ENCODE measurements around the gene PDE3B. TPM values are rescaled to one million over a fixed set of nuclear protein-coding genes. Genes with fewer than 3 reads are reported as not detected.

PDE3B gene
- total RNA-seq, 1 experiment from 2014 or later: 6.7 TPM

DNA sequence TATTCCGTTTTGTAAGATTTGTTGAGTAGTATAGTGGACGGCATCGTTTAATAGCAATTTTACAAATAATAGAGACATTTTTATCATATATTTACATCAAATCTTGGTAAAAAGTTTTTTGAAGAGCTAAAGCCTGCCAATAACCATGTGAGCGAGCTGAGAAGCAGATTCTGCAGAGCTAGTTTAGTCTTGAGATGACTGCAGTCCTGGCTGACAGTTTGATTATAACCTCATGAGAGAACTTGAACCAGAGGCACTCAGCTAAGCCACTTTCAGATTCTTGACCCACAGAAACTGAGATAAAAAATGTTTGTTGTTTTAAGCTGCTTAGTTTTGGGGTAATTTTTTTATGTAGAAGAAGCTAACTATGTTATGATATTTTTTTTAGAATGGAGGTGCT lies 78.9 kb downstream of the PDE3B start:
- Histone ChIP-seq H3K9ac (ENCODE audit: low read length) (no peak overlapping the region), H4K20me1 (ENCODE audit: insufficient read depth) (no peaks in the 10 kb centered on the region), H2AFZ (ENCODE audit: low read depth, low read length, poor library complexity, severe bottlenecking) (no peak overlapping the region), H3K4me1 (ENCODE audit: control insufficient read depth in 1 of 2, insufficient read depth in 2 of 2, low read length in 2 of 2) (no peaks in the 10 kb centered on the region), H3K36me3 (ENCODE audit: control insufficient read depth in 1 of 2, insufficient read depth in 2 of 2, low read length in 2 of 2) (no peaks in the 10 kb centered on the region), H3K27ac (ENCODE audit: low read depth, low read length) (no peak overlapping the region), H3K9me2 (ENCODE audit: insufficient read depth) (no peaks in the 10 kb centered on the region), H3K4me2 (ENCODE audit: low read length) (no peak overlapping the region), H3K4me3 (replicated peaks in 1 of 2; ENCODE audit: low read depth in 1 of 2, low read length in 2 of 2) (no peak overlapping the region), H3K9me3 (ENCODE audit: control insufficient read depth in 1 of 2, insufficient read depth in 1 of 2, low read depth in 1 of 2, low read length in 2 of 2) (no peaks in the 10 kb centered on the region), H3K27me3 (ENCODE audit: insufficient read depth, low read length) (no peaks in the 10 kb centered on the region), H3K79me2 (ENCODE audit: insufficient read depth, low read length) (no peaks in the 10 kb centered on the region)
- intact Hi-C loops (cut with micrococcal nuclease): no loop called here
- POLR2A ChIA-PET: no interaction called here
- ATAC-seq (no peak), DNase-seq (ENCODE audit: low read depth, low spot score) (no peak)
- CTCF ChIA-PET: no interaction called here
- no TSS peak for BruUV-seq (replicated peaks)
- RAD21 ChIA-PET (ENCODE audit: low non-redundant PET in 1 of 2, low total read pairs in 2 of 2, uncharacterized antibody in 2 of 2, unreplicated experiment in 2 of 2): no interaction called here
- no peak for TF ChIP-seq EZH2 (IDR thresholded peaks at IDR 0.05)
- TF ChIP-seq JUND (IDR thresholded peaks at IDR 0.05): no peak
- no peak for TF ChIP-seq EGR1 (IDR thresholded peaks at IDR 0.05; ENCODE audit: low read depth)
- TF ChIP-seq, protein P1, sequence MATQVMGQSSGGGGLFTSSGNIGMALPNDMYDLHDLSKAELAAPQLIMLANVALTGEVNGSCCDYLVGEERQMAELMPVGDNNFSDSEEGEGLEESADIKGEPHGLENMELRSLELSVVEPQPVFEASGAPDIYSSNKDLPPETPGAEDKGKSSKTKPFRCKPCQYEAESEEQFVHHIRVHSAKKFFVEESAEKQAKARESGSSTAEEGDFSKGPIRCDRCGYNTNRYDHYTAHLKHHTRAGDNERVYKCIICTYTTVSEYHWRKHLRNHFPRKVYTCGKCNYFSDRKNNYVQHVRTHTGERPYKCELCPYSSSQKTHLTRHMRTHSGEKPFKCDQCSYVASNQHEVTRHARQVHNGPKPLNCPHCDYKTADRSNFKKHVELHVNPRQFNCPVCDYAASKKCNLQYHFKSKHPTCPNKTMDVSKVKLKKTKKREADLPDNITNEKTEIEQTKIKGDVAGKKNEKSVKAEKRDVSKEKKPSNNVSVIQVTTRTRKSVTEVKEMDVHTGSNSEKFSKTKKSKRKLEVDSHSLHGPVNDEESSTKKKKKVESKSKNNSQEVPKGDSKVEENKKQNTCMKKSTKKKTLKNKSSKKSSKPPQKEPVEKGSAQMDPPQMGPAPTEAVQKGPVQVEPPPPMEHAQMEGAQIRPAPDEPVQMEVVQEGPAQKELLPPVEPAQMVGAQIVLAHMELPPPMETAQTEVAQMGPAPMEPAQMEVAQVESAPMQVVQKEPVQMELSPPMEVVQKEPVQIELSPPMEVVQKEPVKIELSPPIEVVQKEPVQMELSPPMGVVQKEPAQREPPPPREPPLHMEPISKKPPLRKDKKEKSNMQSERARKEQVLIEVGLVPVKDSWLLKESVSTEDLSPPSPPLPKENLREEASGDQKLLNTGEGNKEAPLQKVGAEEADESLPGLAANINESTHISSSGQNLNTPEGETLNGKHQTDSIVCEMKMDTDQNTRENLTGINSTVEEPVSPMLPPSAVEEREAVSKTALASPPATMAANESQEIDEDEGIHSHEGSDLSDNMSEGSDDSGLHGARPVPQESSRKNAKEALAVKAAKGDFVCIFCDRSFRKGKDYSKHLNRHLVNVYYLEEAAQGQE (IDR thresholded peaks at IDR 0.05; ENCODE audit: low read depth): no peak
- TF ChIP-seq YY1 (IDR thresholded peaks at IDR 0.05; ENCODE audit: extremely low read depth, insufficient replicate concordance, low read depth, low read length): no peak
- TF ChIP-seq EZH2phosphoT487 (IDR thresholded peaks at IDR 0.05; ENCODE audit: borderline replicate concordance): no peak
- no peak for TF ChIP-seq CBX3 (IDR thresholded peaks at IDR 0.05; ENCODE audit: low read depth)
- TF ChIP-seq ZFX (IDR thresholded peaks at IDR 0.05): no peak
- no peak for TF ChIP-seq TCF7L2 (IDR thresholded peaks at IDR 0.05; ENCODE audit: borderline replicate concordance, extremely low read depth, insufficient read depth, insufficient read length)
- TF ChIP-seq, protein P2, sequence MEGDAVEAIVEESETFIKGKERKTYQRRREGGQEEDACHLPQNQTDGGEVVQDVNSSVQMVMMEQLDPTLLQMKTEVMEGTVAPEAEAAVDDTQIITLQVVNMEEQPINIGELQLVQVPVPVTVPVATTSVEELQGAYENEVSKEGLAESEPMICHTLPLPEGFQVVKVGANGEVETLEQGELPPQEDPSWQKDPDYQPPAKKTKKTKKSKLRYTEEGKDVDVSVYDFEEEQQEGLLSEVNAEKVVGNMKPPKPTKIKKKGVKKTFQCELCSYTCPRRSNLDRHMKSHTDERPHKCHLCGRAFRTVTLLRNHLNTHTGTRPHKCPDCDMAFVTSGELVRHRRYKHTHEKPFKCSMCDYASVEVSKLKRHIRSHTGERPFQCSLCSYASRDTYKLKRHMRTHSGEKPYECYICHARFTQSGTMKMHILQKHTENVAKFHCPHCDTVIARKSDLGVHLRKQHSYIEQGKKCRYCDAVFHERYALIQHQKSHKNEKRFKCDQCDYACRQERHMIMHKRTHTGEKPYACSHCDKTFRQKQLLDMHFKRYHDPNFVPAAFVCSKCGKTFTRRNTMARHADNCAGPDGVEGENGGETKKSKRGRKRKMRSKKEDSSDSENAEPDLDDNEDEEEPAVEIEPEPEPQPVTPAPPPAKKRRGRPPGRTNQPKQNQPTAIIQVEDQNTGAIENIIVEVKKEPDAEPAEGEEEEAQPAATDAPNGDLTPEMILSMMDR (IDR thresholded peaks at IDR 0.05 in 2 of 3, conservative IDR thresholded peaks at IDR 0.05 in 1 of 3; ENCODE audit: borderline replicate concordance in 1 of 3, insufficient read depth in 1 of 3, low read depth in 2 of 3, low read length in 2 of 3): no peak
- no peak for TF ChIP-seq CEBPB (IDR thresholded peaks at IDR 0.05; ENCODE audit: low read depth)
- no peak for TF ChIP-seq POLR2A (IDR thresholded peaks at IDR 0.05; ENCODE audit: borderline replicate concordance, extremely low read depth, insufficient read depth, insufficient read length)
- TF ChIP-seq, protein P3, sequence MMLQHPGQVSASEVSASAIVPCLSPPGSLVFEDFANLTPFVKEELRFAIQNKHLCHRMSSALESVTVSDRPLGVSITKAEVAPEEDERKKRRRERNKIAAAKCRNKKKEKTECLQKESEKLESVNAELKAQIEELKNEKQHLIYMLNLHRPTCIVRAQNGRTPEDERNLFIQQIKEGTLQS (IDR thresholded peaks at IDR 0.05): no peak
- TF ChIP-seq, protein P4, sequence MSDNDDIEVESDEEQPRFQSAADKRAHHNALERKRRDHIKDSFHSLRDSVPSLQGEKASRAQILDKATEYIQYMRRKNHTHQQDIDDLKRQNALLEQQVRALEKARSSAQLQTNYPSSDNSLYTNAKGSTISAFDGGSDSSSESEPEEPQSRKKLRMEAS (IDR thresholded peaks at IDR 0.05): no peak
- TF ChIP-seq SIN3A (IDR thresholded peaks at IDR 0.05; ENCODE audit: low read depth): no peak
- no peak for TF ChIP-seq ZNF274 (IDR thresholded peaks at IDR 0.05; ENCODE audit: low read depth, low read length)
- TF ChIP-seq SRF (IDR thresholded peaks at IDR 0.05; ENCODE audit: low read depth): no peak
- TF ChIP-seq ELF1 (IDR thresholded peaks at IDR 0.05; ENCODE audit: borderline replicate concordance, low read depth): no peak
- TF ChIP-seq POLR2AphosphoS5 (IDR thresholded peaks at IDR 0.05; ENCODE audit: low read depth, low read length): no peak
